Psoas muscle (tissue), 8 donors: ENCODE data around the gene LILRA2. TPM values are rescaled to one million over a fixed set of nuclear protein-coding genes. Genes with fewer than 3 reads are reported as not detected.
"Not testable (repeated sequence)": the region's sequence is repeated elsewhere in the genome, so short reads cannot be mapped to it uniquely, and the experiment has no call there.

Source experiments
- ATAC-seq, 4 donors: fragments of 200-7000 bp; cut with Tn5 transposase; one replicate each; pipeline ENCODE4 v1.9.1; 2020; ENCODE audit warnings: moderate library complexity in 3 of 4, mild to moderate bottlenecking in 2 of 4
- DNase-seq, 2 donors: peaks; one replicate each; pipeline ENCODE4 v3.0.0-alpha.2; 2020
- H3K27ac ChIP-seq: fragments of 200-600 bp; one replicate; pipeline ENCODE4 v1.8.0; 2022
- H3K27me3 ChIP-seq, 3 donors: fragments of 200-600 bp in 1 of 3; one replicate each; pipeline versions ENCODE4 v1.6.1 to v1.8.0; 2013 to 2022; ENCODE audit warnings: low read length in 2 of 3, mild to moderate bottlenecking in 2 of 3, moderate library complexity in 1 of 3; ENCODE audit not compliant: insufficient read depth in 3 of 3
- H3K36me3 ChIP-seq, 2 donors: fragments of 200-600 bp in 1 of 2; one replicate each; pipeline versions ENCODE4 v1.6.1 to v1.8.0; 2013 to 2022; ENCODE audit warnings: low read depth in 1 of 2, mild to moderate bottlenecking in 1 of 2, moderate library complexity in 1 of 2; ENCODE audit not compliant: insufficient read depth in 1 of 2
- H3K4me1 ChIP-seq: fragments of 200-600 bp; one replicate; pipeline ENCODE4 v1.8.0; 2022
- H3K4me3 ChIP-seq: fragments of 200-600 bp; one replicate; pipeline ENCODE4 v1.8.0; 2022; ENCODE audit warnings: mild to moderate bottlenecking
- H3K9me3 ChIP-seq: fragments of 200-600 bp; one replicate; pipeline ENCODE4 v1.8.0; 2022
- CTCF ChIP-seq: fragments of 200-600 bp; IDR thresholded peaks from one replicate; pipeline ENCODE4 v1.8.0; 2022; ENCODE audit warnings: antibody characterized with exemption
- WGBS, 3 donors: extraction: QIAGEN DNeasy Blood & Tissue Kit; methylation state at CpG; one replicate each; pipeline versions ENCODE4 v1.1.6 to v1.1.7; 2013; 5-methylcytosine and 5-hydroxymethylcytosine counted together
- intact Hi-C, 2 donors: fragments of 100-400 bp; cut with DNase I; formaldehyde crosslinking; loops; one replicate each; pipeline versions ENCODE4 v1.11.0 to v1.14.2; 2022
- polyA plus RNA-seq, 3 donors: library from polyadenylated mRNA; stranded (reverse); fragments of 200-250 nt; gene quantifications; one replicate each; pipeline ENCODE4 v1.2.3, GENCODE V29; 2013
- total RNA-seq, 4 donors: library from RNA; stranded (reverse); fragmentation: NEBNext Ultra II Directional in 2 of 4; extraction: Animal tissue kit (Norgen Biotek cat#: 25700) in 2 of 4; gene quantifications; one replicate each; pipeline versions ENCODE4 v1.2.1 to v1.2.4, GENCODE V29; 2021 to 2023
- donor health status: healthy with polysubstance abuse.
- donor health status: DM: no; HTN: no; CAD: no; lungs with moderate emphysema.
- donor health status: Bipolar disorder and iron deficiency.
- donor health status: healthy.
- donor health status: DM: yes; HTN: yes; CAD: no.
- donor health status: DM: no; HTN: no; CAD: no.
- donor health status: DM: no; HTN: no; CAD: no.
- donor health status: DM: yes; HTN: yes; CAD: no.

Gene LILRA2
- total and polyA plus RNA-seq, 7 donors = 0.25 to 1.8 (median 0.68) TPM

- H3K27me3 ChIP-seq = no peaks in the 10 kb centered on the region
- ATAC-seq (no peak), DNase-seq (no peak)
- WGBS, 3 donors = 66 to 73% (median 66%) methylated on average over 6 to 7 of the region's 7 CpGs
- no peak overlapping the region for H3K4me3 ChIP-seq
- H3K36me3 ChIP-seq = no peaks in the 10 kb centered on the region
- TF ChIP-seq CTCF = no peak
- no peaks in the 10 kb centered on the region for H3K9me3 ChIP-seq
- intact Hi-C loops = no loop called here
- no peaks in the 10 kb centered on the region for H3K4me1 ChIP-seq
- no peak overlapping the region for H3K27ac ChIP-seq
Measured at GRCh38 chr19:54633401-54633800, 59.8 kb downstream of the LILRA2 start.

GRCh38 chr19:54636081-54636480 is 62.5 kb downstream of the LILRA2 start:
- ATAC-seq, DNase-seq: not testable (repeated sequence)
- WGBS, 3 donors = 9 to 10% (median 10%) methylated on average over 9 to 12 of the region's 12 CpGs

GRCh38 chr19:54638683-54639082 is 65.1 kb downstream of the LILRA2 start:
- Histone ChIP-seq H3K4me3 (no peak overlapping the region), H3K36me3 (no peaks in the 10 kb centered on the region), H3K4me1 (no peaks in the 10 kb centered on the region), H3K9me3 (no peaks in the 10 kb centered on the region), H3K27ac (no peak overlapping the region), H3K27me3 (no peaks in the 10 kb centered on the region)
- WGBS, 3 donors = 84 to 88% (median 87%) methylated on average over 18 of the region's 18 CpGs
- no peak for ATAC-seq
- intact Hi-C loops = no loop called here
- TF ChIP-seq CTCF = no peak
- DNase-seq = no peak

More at GRCh38 chr19:54636081-54636480, 62.5 kb downstream of the LILRA2 start:
- H3K4me3 ChIP-seq, intact Hi-C loops, H3K27ac ChIP-seq, H3K36me3 ChIP-seq, H3K27me3 ChIP-seq, H3K4me1 ChIP-seq, H3K9me3 ChIP-seq: not testable (repeated sequence)

Other genes with a start within 250 kb of the LILRA2 start
- 1 to 10 TPM in 1 of 4 donors, not detected in 3; 1.1 TPM for gene LILRA4, start 234.6 kb upstream of the LILRA2 start, total RNA-seq
- not detected for gene LILRA4, start 234.6 kb upstream of the LILRA2 start, polyA plus RNA-seq
- 1 to 10 TPM; 3.4 to 6.2 (median 4.0) TPM for gene LAIR1, start 208.9 kb upstream of the LILRA2 start, total RNA-seq
- 1 to 10 TPM in 1 of 3 donors, under 1 TPM in 2; 0.93 to 2.4 (median 0.95) TPM for gene LAIR1, start 208.9 kb upstream of the LILRA2 start, polyA plus RNA-seq
- gene TTYH1, start 158.3 kb upstream of the LILRA2 start, total RNA-seq = 1 to 10 TPM in 1 of 4 donors, under 1 TPM in 2, not detected in 1; 0.34 to 1.9 (median 0.67) TPM
- under 1 TPM; 0.38 to 0.63 (median 0.40) TPM for gene TTYH1, start 158.3 kb upstream of the LILRA2 start, polyA plus RNA-seq
- gene LENG8, start 124.6 kb upstream of the LILRA2 start, total RNA-seq = 10 to 100 TPM; 28.2 to 60.2 (median 41.8) TPM
- gene LENG8, start 124.6 kb upstream of the LILRA2 start, polyA plus RNA-seq = 10 to 100 TPM; 21.7 to 28.6 (median 27.2) TPM
- 1 to 10 TPM; 2.0 to 3.7 (median 2.7) TPM for gene LENG9, start 110.0 kb upstream of the LILRA2 start, total RNA-seq
- 1 to 10 TPM; 1.7 to 3.9 (median 3.7) TPM for gene LENG9, start 110.0 kb upstream of the LILRA2 start, polyA plus RNA-seq
- 1 to 10 TPM; 5.0 to 7.4 (median 6.0) TPM for gene CDC42EP5, start 100.5 kb upstream of the LILRA2 start, total RNA-seq
- gene CDC42EP5, start 100.5 kb upstream of the LILRA2 start, polyA plus RNA-seq = 1 to 10 TPM; 1.1 to 4.1 (median 3.1) TPM
- not detected for gene LAIR2, start 71.0 kb upstream of the LILRA2 start, total RNA-seq
- gene LAIR2, start 71.0 kb upstream of the LILRA2 start, polyA plus RNA-seq = not detected
- under 1 TPM; 0.32 to 0.53 (median 0.34) TPM for gene LILRA1, start 19.8 kb downstream of the LILRA2 start, total RNA-seq
- gene LILRA1, start 19.8 kb downstream of the LILRA2 start, polyA plus RNA-seq = under 1 TPM in 2 of 3 donors, not detected in 1; 0.09 to 0.13 TPM
- gene LILRB1, start 56.7 kb downstream of the LILRA2 start, total RNA-seq = 1 to 10 TPM in 3 of 4 donors, under 1 TPM in 1; 0.95 to 2.0 (median 1.2) TPM
- gene LILRB1, start 56.7 kb downstream of the LILRA2 start, polyA plus RNA-seq = under 1 TPM; 0.17 to 0.33 (median 0.25) TPM
- 1 to 10 TPM in 2 of 4 donors, under 1 TPM in 2; 0.54 to 1.7 (median 0.99) TPM for gene LILRB4, start 89.2 kb downstream of the LILRA2 start, total RNA-seq
- gene LILRB4, start 89.2 kb downstream of the LILRA2 start, polyA plus RNA-seq = under 1 TPM; 0.27 to 0.56 (median 0.37) TPM
- gene KIR3DL3, start 150.7 kb downstream of the LILRA2 start, total RNA-seq = not detected
- not detected for gene KIR3DL3, start 150.7 kb downstream of the LILRA2 start, polyA plus RNA-seq
- not detected for gene KIR2DL3, start 164.7 kb downstream of the LILRA2 start, total RNA-seq
- not detected for gene KIR2DL3, start 164.7 kb downstream of the LILRA2 start, polyA plus RNA-seq
- not detected for gene KIR2DL1, start 196.0 kb downstream of the LILRA2 start, total RNA-seq
- gene KIR2DL1, start 196.0 kb downstream of the LILRA2 start, polyA plus RNA-seq = under 1 TPM in 1 of 3 donors, not detected in 2; 0.03 TPM
- gene KIR2DL4, start 229.8 kb downstream of the LILRA2 start, total RNA-seq = not detected
- under 1 TPM in 1 of 3 donors, not detected in 2; 0.05 TPM for gene KIR2DL4, start 229.8 kb downstream of the LILRA2 start, polyA plus RNA-seq
- gene KIR3DL1, start 242.7 kb downstream of the LILRA2 start, total RNA-seq = not detected
- under 1 TPM in 1 of 3 donors, not detected in 2; 0.01 TPM for gene KIR3DL1, start 242.7 kb downstream of the LILRA2 start, polyA plus RNA-seq